Chondrocyte (in vitro differentiated cells): ENCODE results near the gene PLEKHA5. TPM values are rescaled to one million over a fixed set of nuclear protein-coding genes. Genes with fewer than 3 reads are reported as not detected.

ENCODE experiments used
- DNase-seq: peaks from one replicate; pipeline ENCODE4 v3.0.0; 2021; ENCODE audit warnings: mixed read lengths, low spot score
- H3K27ac Mint-ChIP-seq: one replicate; pipeline ENCODE4 v1.8.0; 2021; ENCODE audit warnings: mild to moderate bottlenecking, moderate library complexity, mixed read lengths; ENCODE audit not compliant: unreplicated experiment
- H3K27me3 Mint-ChIP-seq: 2 replicates; pipeline ENCODE4 v1.8.0; 2021; ENCODE audit warnings: low read depth, mixed read lengths
- H3K36me3 Mint-ChIP-seq: 2 replicates; pipeline ENCODE4 v1.8.0; 2021; ENCODE audit warnings: low read depth, mixed read lengths
- H3K4me1 Mint-ChIP-seq: 2 replicates; pipeline ENCODE4 v1.8.0; 2021; ENCODE audit warnings: low read depth, mild to moderate bottlenecking, mixed read lengths
- H3K4me3 Mint-ChIP-seq: one replicate; pipeline ENCODE4 v1.8.0; 2021; ENCODE audit warnings: mild to moderate bottlenecking, moderate library complexity, mixed read lengths; ENCODE audit not compliant: unreplicated experiment
- H3K9me3 Mint-ChIP-seq: 2 replicates; pipeline ENCODE4 v1.8.0; 2021; ENCODE audit warnings: low read depth, mixed read lengths
- total RNA-seq: library from RNA; stranded (reverse); gene quantifications from 3 replicates; pipeline ENCODE4 v1.2.1, GENCODE V29; 2021
- TF ChIP-seq, protein P1 (sequence below): fragments of 200-600 bp; sonication (generic); IDR thresholded peaks from 2 replicates; pipeline ENCODE4 v1.5.0; 2021; ENCODE audit warnings: antibody characterized with exemption, mild to moderate bottlenecking, moderate library complexity

PLEKHA5 gene
- total RNA-seq, 1 donor from 2014 or later, result 8.9 TPM

DNA sequence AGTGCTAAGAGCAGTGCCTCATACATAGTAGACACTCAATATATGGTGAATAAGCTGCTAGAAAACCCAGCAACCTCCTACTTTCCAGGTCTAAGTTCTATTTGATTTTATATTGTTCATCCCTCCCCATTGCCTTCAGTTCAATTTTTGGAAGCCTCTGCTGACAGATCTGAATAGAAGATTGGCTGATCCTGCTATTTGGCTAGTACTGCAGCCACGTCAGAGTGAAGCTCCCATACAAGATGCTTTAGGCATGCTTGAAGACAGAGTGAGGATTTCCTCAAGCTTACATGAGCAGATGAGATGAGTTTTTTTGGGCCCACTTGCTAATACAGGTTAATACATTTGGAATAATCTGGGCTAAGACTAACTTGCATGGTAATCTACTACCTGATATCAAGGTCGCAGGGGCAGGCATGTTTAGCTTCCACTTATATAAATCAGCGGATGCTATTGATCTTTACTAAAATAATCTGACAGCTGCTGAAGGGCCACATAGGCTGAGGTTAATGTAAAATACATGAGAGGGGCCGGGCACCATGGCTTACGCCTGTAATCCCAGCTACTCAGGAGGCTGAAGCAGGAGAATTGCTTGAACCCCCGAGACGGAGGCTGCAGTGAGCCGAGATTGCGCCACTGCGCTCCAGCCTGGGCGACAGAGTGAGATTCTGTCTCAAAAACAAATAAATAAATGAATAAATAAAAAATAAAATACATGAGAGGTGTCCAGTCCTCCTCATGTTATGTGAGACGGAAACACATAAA, 293.8 kb downstream of the PLEKHA5 start:
- no peaks in the 10 kb centered on the region for H3K9me3 Mint-ChIP-seq
- H3K4me3 Mint-ChIP-seq, result no peak overlapping the region
- peaks cover 3% of the 10 kb centered on the region for H3K4me1 Mint-ChIP-seq
- H3K27me3 Mint-ChIP-seq, result no peaks in the 10 kb centered on the region
- TF ChIP-seq, protein P1, sequence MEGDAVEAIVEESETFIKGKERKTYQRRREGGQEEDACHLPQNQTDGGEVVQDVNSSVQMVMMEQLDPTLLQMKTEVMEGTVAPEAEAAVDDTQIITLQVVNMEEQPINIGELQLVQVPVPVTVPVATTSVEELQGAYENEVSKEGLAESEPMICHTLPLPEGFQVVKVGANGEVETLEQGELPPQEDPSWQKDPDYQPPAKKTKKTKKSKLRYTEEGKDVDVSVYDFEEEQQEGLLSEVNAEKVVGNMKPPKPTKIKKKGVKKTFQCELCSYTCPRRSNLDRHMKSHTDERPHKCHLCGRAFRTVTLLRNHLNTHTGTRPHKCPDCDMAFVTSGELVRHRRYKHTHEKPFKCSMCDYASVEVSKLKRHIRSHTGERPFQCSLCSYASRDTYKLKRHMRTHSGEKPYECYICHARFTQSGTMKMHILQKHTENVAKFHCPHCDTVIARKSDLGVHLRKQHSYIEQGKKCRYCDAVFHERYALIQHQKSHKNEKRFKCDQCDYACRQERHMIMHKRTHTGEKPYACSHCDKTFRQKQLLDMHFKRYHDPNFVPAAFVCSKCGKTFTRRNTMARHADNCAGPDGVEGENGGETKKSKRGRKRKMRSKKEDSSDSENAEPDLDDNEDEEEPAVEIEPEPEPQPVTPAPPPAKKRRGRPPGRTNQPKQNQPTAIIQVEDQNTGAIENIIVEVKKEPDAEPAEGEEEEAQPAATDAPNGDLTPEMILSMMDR, result no peak
- no peak overlapping the region for H3K27ac Mint-ChIP-seq
- no peaks in the 10 kb centered on the region for H3K36me3 Mint-ChIP-seq
- DNase-seq, result no peak
